DMS114 treated with DMSO at 0.1 percent for 48 hours (cell line): ENCODE data around the gene PNMT.

Source experiments
- DNase-seq: peaks from one replicate; lab custom pipeline; 2025; ENCODE audit not compliant: unreplicated experiment; lab: John Stamatoyannopoulos, UW

PNMT gene

DNA sequence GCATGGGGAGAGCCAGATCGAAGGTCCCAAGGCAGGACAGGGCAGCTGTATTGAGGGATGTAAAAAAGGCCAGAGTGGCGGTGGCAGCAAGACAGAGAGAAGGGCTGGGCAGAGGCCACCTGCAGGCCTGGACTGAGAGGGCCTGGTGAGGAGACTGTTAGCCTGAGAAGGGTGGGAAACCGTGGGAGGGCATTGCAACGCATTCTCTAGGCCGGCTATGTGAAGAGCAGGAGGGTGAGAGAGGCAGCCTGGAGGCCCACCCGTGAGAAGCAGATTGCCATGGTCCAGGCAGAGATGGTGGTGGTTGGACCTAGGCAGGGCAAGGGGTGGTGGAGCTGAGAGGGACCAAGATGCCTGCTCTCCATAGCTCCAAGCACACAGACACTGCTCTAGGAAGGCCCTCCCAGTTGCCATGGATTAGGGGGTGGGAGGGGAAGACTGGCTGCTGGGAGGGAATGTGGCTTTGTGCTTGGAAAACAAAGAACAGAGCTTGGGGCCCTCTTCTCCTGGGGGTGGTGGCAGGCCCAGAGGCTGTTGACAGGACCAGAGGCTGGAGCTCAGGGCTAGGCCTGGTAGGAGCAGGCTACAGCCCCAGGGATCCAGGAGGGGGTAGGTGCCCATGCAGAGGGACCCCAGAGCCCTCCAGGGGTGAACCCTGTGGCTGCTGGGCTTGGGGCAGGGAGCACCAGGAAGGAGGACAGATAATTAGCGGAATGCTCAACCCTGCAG is 15.5 kb upstream of the PNMT start:
- no peak for DNase-seq

DNA sequence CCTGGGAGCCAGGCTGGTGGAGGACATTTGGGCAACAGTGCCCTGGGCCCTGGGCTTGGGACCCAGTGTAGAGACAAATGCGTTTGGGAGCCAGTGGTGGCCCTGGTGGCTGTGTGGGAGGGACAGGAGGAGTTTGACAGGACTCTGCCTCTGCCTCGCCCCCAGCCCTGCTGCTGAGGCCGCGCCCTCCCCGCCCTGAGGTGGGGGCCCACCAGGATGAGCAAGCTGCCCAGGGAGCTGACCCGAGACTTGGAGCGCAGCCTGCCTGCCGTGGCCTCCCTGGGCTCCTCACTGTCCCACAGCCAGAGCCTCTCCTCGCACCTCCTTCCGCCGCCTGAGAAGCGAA is 15.0 kb upstream of the PNMT start:
- DNase-seq: no peak

DNA sequence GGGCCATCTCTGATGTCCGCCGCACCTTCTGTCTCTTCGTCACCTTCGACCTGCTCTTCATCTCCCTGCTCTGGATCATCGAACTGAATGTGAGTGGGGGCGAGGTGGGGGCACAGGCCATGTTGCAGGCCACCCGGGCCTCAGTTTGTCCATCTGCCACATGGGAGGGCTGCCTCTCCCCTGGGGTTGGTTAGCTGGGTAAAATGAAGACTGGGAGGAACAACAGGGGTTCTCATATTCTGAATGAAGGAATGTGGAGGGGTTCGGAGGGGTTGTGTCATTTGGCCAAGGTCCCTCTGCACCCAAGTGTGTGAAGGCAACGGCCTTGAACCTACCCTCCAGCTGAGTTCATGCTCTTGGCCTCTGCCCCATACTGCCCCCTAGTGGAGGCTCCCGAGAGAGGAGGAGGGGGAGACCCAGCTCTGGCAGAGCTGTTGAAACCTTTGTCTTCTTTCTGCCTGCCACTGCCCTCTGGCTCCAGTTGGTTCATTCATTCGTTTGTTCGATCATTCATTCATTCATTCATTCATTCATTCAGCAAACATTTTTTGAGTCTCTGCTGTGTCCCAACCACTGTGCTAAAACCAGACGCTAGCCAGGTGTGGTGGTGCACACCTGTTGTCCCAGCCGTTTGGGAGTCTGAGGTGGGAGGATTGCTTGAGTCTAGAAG is 14.5 kb upstream of the PNMT start:
- no peak for DNase-seq

DNA sequence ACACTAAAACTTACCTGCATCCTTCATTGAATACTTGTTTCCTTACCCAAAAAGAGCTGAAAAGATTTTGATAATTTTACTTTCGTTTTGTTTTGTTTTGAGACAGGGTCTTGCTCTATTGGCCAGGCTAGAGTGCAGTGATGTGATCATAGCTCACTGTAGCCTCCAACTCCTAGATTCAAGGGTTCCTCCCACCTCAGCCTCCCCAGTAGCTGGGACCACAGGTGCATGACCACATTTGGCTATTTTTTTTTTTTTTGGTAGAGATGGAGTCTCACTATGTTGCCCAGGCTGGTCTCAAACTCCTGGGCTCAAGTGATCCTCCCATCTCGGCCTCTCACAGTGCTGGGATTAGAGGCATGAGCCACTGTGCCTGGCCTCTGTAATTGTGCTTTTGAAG is 13.1 kb upstream of the PNMT start:
- no peak for DNase-seq

DNA sequence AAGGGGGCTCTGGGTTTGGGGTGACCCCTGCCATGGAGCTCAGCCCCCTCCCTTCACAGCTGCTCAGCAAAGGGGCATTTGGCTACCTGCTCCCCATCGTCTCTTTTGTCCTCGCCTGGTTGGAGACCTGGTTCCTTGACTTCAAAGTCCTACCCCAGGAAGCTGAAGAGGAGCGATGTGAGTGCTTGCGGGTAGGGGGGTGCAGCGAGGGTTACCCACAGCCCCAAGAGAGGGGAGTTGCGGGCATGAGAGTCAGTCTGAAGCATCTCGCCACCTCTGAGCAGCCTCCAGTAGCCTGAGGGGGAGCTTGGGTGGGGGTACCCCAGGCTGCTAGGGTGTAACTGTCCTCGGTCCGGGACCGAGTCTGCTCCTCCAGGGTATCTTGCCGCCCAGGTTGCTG is 9.9 kb upstream of the PNMT start:
- no peak for DNase-seq

DNA sequence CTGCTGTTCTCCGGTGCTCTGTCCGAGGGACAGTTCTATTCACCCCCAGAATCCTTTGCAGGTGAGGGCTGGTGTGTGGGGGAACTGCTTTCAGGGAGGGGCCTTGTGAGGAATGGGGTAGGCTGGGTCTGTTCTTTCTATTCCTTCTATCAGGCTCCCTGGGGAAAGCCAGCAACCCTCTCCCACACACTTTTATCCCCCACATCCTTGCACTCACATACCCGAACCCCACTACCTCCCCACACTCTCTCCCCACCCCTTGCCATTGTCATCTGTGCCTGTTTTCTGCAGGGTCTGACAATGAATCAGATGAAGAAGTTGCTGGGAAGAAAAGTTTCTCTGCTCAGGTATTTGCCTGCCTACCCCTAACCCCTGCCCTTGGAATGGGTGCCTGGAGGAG is 9.5 kb upstream of the PNMT start:
- DNase-seq: no peak

DNA sequence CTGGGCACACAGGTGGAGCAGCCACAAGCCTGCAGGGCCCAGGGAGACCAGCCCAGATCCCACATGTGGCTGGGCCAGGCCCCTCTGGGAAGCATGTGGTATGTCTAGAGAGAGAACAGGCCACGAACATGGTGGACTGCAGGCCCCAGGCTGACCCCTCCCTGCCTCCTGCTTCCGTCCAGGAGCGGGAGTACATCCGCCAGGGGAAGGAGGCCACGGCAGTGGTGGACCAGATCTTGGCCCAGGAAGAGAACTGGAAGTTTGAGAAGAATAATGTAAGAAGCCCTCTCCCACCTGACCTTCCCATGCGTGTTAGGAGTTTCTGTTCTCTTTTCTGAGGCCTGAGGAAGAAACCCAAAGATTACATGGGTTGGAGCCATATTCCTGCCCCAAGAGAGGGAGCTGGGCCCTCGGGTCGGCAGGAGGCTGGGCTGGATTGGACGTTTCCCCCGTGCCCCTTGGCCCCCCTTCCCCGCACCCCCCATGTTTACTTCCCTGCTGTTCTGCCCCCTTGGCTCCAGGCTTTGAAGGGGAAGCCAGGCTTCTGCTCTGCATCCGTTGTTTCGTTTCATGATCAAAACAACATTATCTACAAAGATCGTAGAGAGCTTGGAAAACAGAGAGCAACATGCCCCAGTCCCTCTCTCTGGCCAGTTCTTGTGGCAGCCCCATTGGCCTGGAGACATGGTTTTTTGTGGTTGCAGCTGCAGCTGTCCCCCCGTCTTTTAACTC is 8.8 kb upstream of the PNMT start:
- no peak for DNase-seq

DNA sequence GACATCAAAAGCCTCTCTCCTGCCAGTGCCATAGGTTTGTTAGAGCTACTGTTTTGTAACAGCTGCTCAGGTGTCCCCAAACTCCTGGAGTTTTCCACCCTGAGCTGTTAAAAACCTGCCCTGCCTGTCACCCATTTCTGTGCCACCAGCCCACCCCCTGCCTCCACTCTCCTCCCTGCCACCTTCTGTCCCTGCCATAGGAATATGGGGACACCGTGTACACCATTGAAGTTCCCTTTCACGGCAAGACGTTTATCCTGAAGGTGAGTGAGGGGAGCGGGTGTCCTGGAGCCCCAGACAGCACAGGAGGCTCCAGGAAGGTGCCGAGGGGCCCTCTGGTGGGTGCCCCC is 8.3 kb upstream of the PNMT start:
- DNase-seq: no peak

DNA sequence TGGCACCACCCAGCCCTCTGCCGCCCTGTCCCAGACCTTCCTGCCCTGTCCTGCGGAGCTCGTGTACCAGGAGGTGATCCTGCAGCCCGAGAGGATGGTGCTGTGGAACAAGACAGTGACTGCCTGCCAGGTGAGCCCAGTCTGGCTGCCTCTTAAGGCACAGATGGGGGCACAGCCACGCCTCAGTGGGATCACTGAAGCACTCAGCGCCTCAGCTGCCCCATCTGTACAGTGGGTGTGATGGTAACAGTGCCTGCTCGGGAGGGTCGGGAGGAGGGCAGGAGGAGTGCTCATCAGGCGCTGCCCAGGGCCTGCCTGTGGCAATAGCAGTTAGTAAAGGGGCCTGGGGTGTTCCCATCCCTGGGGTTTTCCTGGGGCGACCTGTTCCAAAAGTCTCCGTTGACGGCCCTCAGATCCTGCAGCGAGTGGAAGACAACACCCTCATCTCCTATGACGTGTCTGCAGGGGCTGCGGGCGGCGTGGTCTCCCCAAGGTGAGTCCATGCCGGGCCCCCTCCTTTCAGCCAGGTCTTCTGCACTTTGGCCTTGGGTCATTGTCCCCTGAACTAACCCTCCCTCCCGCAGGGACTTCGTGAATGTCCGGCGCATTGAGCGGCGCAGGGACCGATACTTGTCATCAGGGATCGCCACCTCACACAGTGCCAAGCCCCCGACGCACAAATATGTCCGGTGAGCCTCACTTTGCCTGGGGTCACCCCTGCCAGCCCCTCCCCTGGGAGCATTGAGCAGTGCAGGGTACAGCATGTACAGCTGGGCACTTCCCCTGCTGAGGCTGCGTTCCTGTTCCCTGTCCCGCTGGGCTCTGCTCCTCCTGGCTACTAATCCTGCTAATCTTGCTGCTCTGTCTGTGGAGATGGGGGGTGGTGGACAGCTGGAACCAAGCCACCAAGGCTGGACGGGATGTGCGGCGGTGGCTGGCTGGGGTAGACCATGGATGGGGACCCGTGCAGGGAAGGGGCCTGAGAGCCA is 7.6 kb upstream of the PNMT start:
- no peak for DNase-seq

DNA sequence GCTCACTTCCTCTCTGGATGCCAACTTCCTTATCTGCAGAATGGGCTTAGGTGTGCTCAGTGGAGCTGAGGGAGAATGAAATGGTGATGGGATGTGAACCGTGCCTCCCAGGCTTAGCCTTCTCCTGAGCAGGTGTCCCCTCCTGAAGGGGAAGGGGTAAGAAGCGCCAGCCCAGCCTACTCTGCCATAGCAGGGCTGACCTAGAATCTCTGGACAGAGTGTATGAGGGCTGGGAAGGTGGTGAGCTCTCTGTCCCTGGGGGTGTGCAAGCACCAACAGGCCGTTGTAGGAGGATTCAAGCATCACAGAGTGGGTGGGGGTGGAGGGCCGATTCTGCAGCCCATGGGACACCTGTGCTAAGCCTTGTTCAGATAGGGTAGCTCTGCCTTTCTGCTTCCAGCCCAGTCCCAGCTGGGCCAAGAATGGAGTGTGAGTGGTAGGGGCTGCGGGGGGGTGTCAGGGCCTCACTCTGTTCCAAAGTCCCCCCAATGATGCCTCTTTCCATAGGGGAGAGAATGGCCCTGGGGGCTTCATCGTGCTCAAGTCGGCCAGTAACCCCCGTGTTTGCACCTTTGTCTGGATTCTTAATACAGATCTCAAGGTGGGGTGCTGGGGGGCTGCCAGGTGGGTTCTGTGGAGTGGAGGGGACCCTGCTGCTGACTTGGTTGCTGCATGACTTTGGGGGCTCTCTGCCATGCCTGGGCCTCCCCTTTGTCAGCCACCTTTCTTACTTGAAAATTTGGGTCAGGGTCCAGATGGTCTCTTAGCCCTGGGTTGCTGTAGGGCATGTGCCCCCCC is 6.3 kb upstream of the PNMT start:
- DNase-seq: no peak

DNA sequence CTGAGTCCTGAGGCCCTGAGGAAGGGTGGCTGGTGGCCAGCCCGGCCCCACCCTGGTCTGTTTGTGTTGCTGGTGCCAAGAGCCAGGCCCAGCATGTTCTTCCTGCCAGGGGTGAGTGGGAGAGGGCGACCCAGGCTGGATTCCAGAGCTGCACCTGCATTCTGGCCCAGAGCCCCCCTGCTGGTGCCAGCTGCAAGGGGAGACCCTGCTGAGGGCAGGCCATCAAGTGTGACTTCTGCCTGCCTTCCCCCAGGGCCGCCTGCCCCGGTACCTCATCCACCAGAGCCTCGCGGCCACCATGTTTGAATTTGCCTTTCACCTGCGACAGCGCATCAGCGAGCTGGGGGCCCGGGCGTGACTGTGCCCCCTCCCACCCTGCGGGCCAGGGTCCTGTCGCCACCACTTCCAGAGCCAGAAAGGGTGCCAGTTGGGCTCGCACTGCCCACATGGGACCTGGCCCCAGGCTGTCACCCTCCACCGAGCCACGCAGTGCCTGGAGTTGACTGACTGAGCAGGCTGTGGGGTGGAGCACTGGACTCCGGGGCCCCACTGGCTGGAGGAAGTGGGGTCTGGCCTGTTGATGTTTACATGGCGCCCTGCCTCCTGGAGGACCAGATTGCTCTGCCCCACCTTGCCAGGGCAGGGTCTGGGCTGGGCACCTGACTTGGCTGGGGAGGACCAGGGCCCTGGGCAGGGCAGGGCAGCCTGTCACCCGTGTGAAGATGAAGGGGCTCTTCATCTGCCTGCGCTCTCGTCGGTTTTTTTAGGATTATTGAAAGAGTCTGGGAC is 5.5 kb upstream of the PNMT start:
- no peak for DNase-seq

DNA sequence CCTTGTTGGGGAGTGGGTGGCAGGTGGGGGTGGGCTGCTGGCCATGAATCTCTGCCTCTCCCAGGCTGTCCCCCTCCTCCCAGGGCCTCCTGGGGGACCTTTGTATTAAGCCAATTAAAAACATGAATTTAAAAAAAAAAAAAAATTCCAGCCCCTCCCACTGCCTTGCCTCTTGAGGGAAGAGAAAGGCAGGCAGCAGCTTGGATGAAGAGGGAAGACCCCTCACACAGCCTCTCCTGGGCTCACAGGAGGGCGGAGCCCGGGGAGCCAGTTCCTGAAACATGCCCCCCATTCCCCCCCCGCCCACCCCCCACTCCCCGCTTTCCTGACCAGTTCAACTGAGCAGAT is 4.9 kb upstream of the PNMT start:
- DNase-seq: no peak

DNA sequence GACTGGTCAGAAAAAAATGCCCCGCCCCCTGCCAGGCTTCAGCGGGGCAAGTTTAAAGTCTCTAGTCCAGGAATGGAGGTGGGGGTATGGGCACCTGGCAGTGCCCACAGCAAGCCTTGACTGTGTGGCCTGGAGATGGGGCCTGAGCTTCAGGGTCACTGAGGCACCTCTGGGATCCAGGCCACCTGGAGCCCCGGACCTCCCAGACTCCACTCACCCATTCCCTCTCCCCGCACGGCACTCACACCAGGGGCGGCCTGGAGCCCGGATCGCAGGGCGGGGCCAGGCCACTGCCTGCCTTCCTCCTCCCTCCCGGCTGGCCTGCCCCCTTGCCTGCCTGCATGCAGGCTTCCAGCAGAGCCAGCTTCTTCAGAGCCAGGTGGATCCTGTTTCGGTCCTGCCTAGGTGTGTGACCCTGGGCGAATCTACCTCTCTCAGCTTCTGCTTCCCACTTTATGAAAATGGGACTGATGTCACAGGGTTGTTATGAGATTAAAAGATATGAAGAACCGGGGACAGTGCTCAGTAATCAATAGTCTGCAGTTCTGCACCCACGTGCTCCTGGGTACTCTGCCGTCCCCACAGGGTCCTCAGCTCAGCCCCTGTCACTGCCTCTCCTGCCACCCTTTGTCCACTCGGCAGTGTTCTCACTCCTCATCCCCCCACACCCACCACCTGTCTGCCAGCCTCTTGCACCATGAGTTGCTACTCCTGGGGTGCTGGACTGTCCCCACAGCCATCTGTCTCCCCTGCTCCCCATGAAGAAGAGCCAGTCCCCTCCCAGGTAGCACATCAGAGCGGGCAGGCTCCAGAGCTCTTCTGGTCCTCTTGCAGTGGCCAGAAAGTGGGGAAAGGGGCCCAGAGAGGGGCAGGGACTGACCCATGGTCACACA is 4.3 kb upstream of the PNMT start:
- DNase-seq: no peak

DNA sequence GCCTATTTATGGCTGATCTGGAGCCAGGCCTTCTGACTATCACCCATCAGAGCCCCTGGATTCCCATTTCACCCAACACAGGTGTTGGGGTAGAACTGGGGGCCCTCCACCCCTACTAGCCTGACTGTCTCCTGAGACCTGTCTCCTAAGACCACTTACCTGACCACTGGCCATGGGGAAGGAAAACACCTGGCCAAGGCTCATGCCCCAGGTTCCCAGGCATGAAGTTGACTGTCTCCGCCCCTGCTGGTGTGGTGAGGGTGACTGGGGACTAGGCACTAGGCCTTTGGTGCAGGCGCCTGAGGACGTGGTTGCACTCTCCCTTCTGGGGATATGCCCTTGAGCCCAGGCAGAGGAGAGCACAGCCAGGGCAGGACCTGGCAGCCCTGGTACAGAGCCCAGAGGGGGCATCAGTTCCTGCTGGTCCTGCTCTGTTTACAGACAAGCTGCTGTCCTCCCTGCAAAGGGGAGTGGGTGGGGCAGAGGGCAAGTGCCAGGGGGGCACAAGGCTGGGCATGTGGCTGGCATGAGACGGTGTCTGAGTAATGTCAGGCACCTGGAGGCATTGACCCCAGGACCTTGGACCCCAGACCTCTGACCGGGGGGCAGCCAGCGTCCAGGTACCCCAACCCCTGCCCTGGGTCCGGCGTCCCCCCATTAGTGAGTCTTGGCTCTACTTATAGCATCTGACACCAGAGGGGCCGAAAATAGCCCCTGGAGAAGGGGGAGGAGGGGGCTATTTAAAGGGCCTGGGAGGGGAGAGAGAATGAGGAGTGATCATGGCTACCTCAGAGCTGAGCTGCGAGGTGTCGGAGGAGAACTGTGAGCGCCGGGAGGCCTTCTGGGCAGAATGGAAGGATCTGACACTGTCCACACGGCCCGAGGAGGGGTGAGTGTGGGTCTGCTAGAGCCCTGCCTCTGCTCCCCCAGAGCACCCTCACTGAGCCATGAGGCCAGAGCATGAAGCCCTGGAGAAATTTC is 3.4 kb upstream of the PNMT start, which contains the start of gene TCAP:
TCAP (plus strand) TSS at position 769 of the 981 bp plus-strand sequence; CDS start at position 780, 11 bp downstream.
- no peak for DNase-seq

DNA sequence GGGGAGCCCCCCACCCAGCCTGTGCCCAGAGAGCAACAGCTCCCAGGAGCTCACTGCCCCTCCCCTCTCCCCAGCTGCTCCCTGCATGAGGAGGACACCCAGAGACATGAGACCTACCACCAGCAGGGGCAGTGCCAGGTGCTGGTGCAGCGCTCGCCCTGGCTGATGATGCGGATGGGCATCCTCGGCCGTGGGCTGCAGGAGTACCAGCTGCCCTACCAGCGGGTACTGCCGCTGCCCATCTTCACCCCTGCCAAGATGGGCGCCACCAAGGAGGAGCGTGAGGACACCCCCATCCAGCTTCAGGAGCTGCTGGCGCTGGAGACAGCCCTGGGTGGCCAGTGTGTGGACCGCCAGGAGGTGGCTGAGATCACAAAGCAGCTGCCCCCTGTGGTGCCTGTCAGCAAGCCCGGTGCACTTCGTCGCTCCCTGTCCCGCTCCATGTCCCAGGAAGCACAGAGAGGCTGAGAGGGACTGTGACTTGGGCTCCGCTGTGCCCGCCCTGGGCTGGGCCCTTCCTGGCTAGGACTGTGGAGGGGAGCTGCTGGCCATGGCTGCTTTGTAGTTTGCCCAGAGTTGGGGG is 2.5 kb upstream of the PNMT start:
- peak; percentile 14 for DNase-seq

DNA sequence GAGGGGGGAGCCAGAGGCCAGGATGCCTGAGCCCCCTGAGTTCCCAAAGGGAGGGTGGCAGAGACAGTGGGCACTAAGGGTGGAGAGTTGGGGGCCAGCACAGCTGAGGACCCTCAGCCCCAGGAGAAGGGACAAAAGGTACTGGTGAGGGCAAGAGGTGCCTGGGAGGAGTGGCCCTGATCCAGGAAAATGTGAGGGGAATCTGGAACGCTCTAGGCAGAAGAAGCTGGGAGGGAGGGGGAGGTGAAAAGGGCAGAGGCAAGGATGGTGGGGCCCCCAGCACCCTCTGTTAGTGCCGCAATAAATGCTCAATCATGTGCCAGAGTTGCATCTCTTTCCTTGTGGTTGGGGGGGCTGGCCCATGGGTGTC is 2.0 kb upstream of the PNMT start:
- no peak for DNase-seq

DNA sequence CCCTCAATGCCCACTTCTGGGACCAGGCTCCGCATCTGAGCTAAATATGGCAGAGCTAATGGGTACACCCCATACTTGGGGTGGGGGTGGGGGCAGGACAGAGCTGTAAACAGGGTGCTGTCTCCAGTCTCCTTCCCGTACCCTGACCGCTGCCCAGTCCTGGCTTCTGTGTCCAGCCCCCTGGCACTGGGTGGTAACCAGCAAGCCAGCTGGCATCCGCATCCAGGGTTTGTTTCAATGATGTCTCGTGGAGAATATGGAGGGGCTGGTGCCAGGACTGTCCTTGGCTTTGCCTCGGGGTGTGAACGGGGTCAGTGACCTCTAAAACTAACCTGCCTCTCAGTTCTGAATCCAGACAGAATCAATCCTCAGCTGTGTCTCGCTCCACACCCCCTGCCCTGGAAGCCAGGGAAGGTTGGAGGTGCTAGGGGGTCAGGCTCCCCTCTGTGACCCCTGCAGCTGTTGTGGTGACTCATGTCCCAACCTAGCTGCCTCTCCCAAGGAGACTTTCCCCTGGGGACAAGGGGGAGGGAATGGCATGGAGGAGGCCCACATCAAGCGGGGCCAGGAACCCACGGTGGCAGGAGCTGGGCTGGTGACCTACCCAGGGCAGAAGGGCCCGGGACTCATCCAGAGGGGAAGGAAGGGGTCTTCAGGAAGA is 1.5 kb upstream of the PNMT start:
- no peak for DNase-seq
